A172 (cell line): Measurements from ENCODE around the gene TCF12. TPM values are rescaled to one million over a fixed set of nuclear protein-coding genes. Genes with fewer than 3 reads are reported as not detected.
A peak's percentile ranks its signal among the peaks of the same experiment; 100 is the strongest.

ENCODE experiments used
- DNase-seq: peaks from one replicate; pipeline ENCODE4 v3.0.0-alpha.2; 2015; ENCODE audit warnings: low spot score
- total RNA-seq: library from RNA; depleted of rRNA; stranded (reverse); fragments of >200 nt; shearing (Covaris generic); gene quantifications from 2 replicates; pipeline ENCODE4 v1.2.3, GENCODE V29; 2014; rRNA removed

The TCF12 gene
- total RNA-seq, 1 experiment from 2014 or later, result 133 TPM

DNA sequence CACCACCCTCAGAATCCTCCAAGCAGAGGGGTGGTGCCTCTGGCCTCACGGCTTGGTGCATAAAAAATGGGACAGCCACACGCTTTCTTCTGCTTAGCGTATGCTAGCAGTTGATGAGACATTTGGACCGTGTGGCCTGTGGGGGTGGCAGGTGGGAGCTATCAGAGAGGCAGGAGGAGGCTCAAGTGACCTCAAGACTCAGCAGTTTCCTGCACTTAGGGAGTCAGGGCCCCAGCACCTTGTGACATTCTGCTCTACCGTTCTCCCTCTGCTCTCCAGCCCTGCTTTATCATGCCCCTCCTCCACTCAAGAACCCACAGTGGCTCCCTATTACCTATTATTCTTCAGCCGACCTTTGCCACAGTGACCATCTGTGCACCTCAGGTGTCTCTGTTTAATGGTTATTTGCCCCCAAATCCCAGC, 416.9 kb downstream of the TCF12 start:
- DNase-seq, result no peak

DNA sequence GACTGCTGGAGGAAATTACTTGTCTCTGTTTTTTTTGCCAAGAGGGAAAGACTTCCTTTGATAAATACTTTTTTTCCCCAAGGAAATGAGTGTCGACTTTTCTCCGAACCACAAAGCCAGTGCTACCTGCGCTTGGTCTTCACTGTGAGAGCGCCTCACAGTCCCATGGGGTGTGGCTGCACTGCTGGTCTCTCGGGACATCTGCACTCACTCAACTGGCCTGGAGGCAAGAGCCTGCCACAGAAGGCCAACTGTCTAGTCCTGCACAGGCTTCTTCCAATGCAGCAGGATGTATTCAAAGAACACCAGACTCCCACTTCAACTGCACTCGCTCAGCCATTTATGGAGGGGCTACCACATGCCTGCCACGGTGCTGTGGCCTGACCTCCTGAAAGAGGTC, 417.3 kb downstream of the TCF12 start:
- no peak for DNase-seq

DNA sequence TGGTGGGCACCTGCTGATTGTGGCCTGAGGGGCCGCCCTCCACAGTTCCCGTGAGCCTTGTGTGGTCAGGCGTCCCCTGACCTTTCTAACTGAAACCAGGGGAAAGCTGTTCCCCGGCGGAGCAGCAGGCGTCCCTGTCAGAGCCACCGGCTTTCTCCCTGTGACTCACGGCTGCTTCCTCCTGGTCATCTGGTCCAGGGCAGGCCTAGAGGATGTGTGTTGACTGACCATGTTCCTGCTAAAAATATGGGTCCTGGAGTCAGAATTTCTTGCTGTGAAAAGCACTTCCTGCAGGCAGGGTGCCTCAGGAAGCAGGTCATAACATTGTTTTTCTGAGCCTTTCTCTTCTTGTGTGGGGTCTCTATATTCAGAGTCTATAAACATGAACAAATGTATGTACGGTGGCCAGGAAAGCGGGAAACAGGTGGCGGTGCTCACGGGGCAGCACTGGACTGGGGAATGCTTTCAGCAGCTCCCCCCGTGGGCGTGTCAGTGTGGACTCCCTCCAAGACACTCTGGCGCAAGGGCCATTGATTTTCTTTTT, 419.5 kb downstream of the TCF12 start:
- DNase-seq, result peak; percentile 70

DNA sequence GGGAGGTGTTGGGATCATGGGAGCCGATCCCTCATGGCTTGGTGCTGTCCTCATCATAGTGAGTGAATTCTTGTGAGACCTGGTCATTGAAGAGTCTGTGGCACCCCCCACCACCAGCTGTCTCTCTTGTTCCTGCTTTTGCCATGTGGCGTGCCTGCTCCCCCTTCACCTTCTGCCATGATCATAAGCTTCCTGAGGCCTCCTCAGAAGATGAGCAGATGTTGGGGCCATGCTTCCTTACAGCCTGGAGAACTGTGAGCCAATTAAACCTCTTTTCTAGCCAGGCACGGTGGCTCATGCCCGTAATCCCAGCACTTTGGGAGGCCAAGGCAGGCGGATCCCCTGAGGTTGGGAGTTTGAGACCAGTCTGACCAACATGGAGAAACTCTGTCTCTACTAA, 420.9 kb downstream of the TCF12 start:
- no peak for DNase-seq

Other genes starting within 250 kb of the TCF12 start
- gene ZNF280D, start 185.1 kb upstream of the TCF12 start, total RNA-seq, result 16.2 and 16.7 TPM in 2 replicates